Measurements from ENCODE around the gene APBA2. TPM values are rescaled to one million over a fixed set of nuclear protein-coding genes. Genes with fewer than 3 reads are reported as not detected.
A peak's percentile ranks its signal among the peaks of the same experiment; 100 is the strongest.
"Not testable (repeated sequence)": the region's sequence is repeated elsewhere in the genome, so short reads cannot be mapped to it uniquely, and the experiment has no call there.

Gene APBA2
- total RNA-seq, 1 donor from 2014 or later, result 19.6 TPM

GRCh38 chr15:28861031-28861534 lies 24.7 kb upstream of the APBA2 start:
- no peaks in the 10 kb centered on the region for H3K36me3 ChIP-seq
- no peaks in the 10 kb centered on the region for H3K9me3 ChIP-seq
- TF ChIP-seq CTCF (IDR thresholded peaks at IDR 0.05), result no peak
- no peak for TF ChIP-seq POLR2A (IDR thresholded peaks at IDR 0.05)
- TF ChIP-seq POLR2AphosphoS5 (IDR thresholded peaks at IDR 0.05; ENCODE audit: insufficient read depth in 1 of 2, low read depth in 1 of 2), result peak in 1 of 2 donors; percentile 30
- intact Hi-C loops (cut with DNase I), result no loop called here
- H3K27ac ChIP-seq, result no peak overlapping the region
- H3K4me1 ChIP-seq, result no peaks in the 10 kb centered on the region
- no peak for DNase-seq (ENCODE audit: extremely low spot score in 2 of 2)
- no peaks in the 10 kb centered on the region for H3K27me3 ChIP-seq
- no peak overlapping the region for H3K4me3 ChIP-seq

- H3K4me3 ChIP-seq; intact Hi-C loops (cut with DNase I); H3K9me3 ChIP-seq; H3K27me3 ChIP-seq; H3K4me1 ChIP-seq; H3K27ac ChIP-seq; H3K36me3 ChIP-seq; DNase-seq (ENCODE audit: extremely low spot score in 2 of 2): not testable (repeated sequence)
Observed at GRCh38 chr15:28861589-28862293, 24.0 kb upstream of the APBA2 start.

GRCh38 chr15:28868744-28869345 lies 16.9 kb upstream of the APBA2 start:
- Histone ChIP-seq H3K36me3 (no peaks in the 10 kb centered on the region), H3K27me3 (no peaks in the 10 kb centered on the region), H3K4me1 (no peaks in the 10 kb centered on the region), H3K4me3 (no peak overlapping the region), H3K27ac (no peak overlapping the region), H3K9me3 (no peaks in the 10 kb centered on the region)
- no peak for DNase-seq (ENCODE audit: extremely low spot score in 2 of 2)
- intact Hi-C loops (cut with DNase I), result no loop called here
- TF ChIP-seq POLR2A (IDR thresholded peaks at IDR 0.05) (no peak), POLR2AphosphoS5 (IDR thresholded peaks at IDR 0.05; ENCODE audit: insufficient read depth in 1 of 2, low read depth in 1 of 2) (no peak), CTCF (IDR thresholded peaks at IDR 0.05) (no peak)

GRCh38 chr15:28871168-28871567 lies 14.6 kb upstream of the APBA2 start:
- Histone ChIP-seq H3K4me3 (no peak overlapping the region), H3K9me3 (no peaks in the 10 kb centered on the region), H3K27me3 (no peaks in the 10 kb centered on the region), H3K4me1 (no peaks in the 10 kb centered on the region), H3K27ac (no peak overlapping the region), H3K36me3 (no peaks in the 10 kb centered on the region)
- DNase-seq (ENCODE audit: extremely low spot score in 2 of 2), result no peak
- intact Hi-C loops (cut with DNase I), result no loop called here
- TF ChIP-seq POLR2AphosphoS5 (IDR thresholded peaks at IDR 0.05; ENCODE audit: insufficient read depth in 1 of 2, low read depth in 1 of 2), result no peak
- no peak for TF ChIP-seq POLR2A (IDR thresholded peaks at IDR 0.05)
- no peak for TF ChIP-seq CTCF (IDR thresholded peaks at IDR 0.05)

- DNase-seq (ENCODE audit: extremely low spot score in 2 of 2), result no peak
- H3K4me1 ChIP-seq, result no peaks in the 10 kb centered on the region
- no peaks in the 10 kb centered on the region for H3K36me3 ChIP-seq
- H3K27me3 ChIP-seq, result no peaks in the 10 kb centered on the region
- TF ChIP-seq POLR2A (IDR thresholded peaks at IDR 0.05), result no peak
- no peak for TF ChIP-seq CTCF (IDR thresholded peaks at IDR 0.05)
- TF ChIP-seq POLR2AphosphoS5 (IDR thresholded peaks at IDR 0.05; ENCODE audit: insufficient read depth in 1 of 2, low read depth in 1 of 2), result no peak
- no peaks in the 10 kb centered on the region for H3K9me3 ChIP-seq
- H3K27ac ChIP-seq, result no peak overlapping the region
- intact Hi-C loops (cut with DNase I), result no loop called here
- no peak overlapping the region for H3K4me3 ChIP-seq
Observed at GRCh38 chr15:28873006-28873405, 12.8 kb upstream of the APBA2 start.
